Erythroblast (primary cell): ENCODE measurements around the gene CCDC57.
"Not testable (repeated sequence)": the region's sequence is repeated elsewhere in the genome, so short reads cannot be mapped to it uniquely, and the experiment has no call there.

ENCODE experiments used
- DNase-seq, 2 experiments: peaks; one replicate each; lab custom pipeline; 2025; lab: John Stamatoyannopoulos, UW
- GATA1 ChIP-seq: IDR thresholded peaks from 2 replicates; pipeline ENCODE4 v1.6.1; 2011; ENCODE audit warnings: low read depth, mild to moderate bottlenecking, control low read depth, low read length, moderate library complexity
- POLR2A ChIP-seq: IDR thresholded peaks from 2 replicates; pipeline ENCODE4 v1.6.1; 2011; ENCODE audit warnings: mild to moderate bottlenecking, low read length

The CCDC57 gene

GRCh38 chr17:82152556-82153294 lies 59.9 kb downstream of the CCDC57 start:
- no peak for TF ChIP-seq POLR2A
- TF ChIP-seq GATA1 = no peak
- DNase-seq = no peak

- no peak for TF ChIP-seq GATA1
- TF ChIP-seq POLR2A = no peak
- no peak for DNase-seq
Measured at GRCh38 chr17:82152114-82152513, 60.5 kb downstream of the CCDC57 start.

- DNase-seq = peak in 1 of 2 experiments; percentile 36
- TF ChIP-seq POLR2A (no peak), GATA1 (no peak)
Measured at GRCh38 chr17:82151106-82151957, 61.3 kb downstream of the CCDC57 start.

GRCh38 chr17:82149401-82150099 lies 63.1 kb downstream of the CCDC57 start:
- TF ChIP-seq POLR2A = no peak
- no peak for TF ChIP-seq GATA1

GRCh38 chr17:82148997-82149396 lies 63.6 kb downstream of the CCDC57 start:
- no peak for DNase-seq
- TF ChIP-seq POLR2A = no peak
- no peak for TF ChIP-seq GATA1

More at GRCh38 chr17:82149401-82150099, 63.1 kb downstream of the CCDC57 start:
- DNase-seq = no peak

- no peak for DNase-seq
- TF ChIP-seq GATA1 (no peak), POLR2A (no peak)
Measured at GRCh38 chr17:82148011-82148410, 64.6 kb downstream of the CCDC57 start.

GRCh38 chr17:82146663-82147654 lies 65.7 kb downstream of the CCDC57 start:
- TF ChIP-seq GATA1 (no peak), POLR2A (no peak)
- DNase-seq = no peak

GRCh38 chr17:82145550-82146155 lies 67.0 kb downstream of the CCDC57 start:
- no peak for DNase-seq
- TF ChIP-seq GATA1 (no peak), POLR2A (no peak)

GRCh38 chr17:82143333-82143732 lies 69.3 kb downstream of the CCDC57 start:
- no peak for DNase-seq
- TF ChIP-seq POLR2A (no peak), GATA1 (no peak)

GRCh38 chr17:82139961-82140360 lies 72.7 kb downstream of the CCDC57 start:
- not testable (repeated sequence) for DNase-seq

- TF ChIP-seq GATA1 (no peak), POLR2A (no peak)
- DNase-seq = no peak
Measured at GRCh38 chr17:82138511-82138992, 74.1 kb downstream of the CCDC57 start.

GRCh38 chr17:82134101-82134500 lies 78.5 kb downstream of the CCDC57 start:
- no peak for DNase-seq
- TF ChIP-seq POLR2A (no peak), GATA1 (no peak)

GRCh38 chr17:82133166-82133953 lies 79.3 kb downstream of the CCDC57 start:
- DNase-seq = not testable (repeated sequence)
